GM12801 (cell line): ENCODE measurements around the gene DNASE1.

Source experiments
- CTCF ChIP-seq: IDR thresholded peaks from one replicate; pipeline ENCODE4 v1.5.1; 2011; ENCODE audit warnings: control low read depth; ENCODE audit not compliant: insufficient read length; ENCODE audit errors: extremely low read depth

The DNASE1 gene

DNA sequence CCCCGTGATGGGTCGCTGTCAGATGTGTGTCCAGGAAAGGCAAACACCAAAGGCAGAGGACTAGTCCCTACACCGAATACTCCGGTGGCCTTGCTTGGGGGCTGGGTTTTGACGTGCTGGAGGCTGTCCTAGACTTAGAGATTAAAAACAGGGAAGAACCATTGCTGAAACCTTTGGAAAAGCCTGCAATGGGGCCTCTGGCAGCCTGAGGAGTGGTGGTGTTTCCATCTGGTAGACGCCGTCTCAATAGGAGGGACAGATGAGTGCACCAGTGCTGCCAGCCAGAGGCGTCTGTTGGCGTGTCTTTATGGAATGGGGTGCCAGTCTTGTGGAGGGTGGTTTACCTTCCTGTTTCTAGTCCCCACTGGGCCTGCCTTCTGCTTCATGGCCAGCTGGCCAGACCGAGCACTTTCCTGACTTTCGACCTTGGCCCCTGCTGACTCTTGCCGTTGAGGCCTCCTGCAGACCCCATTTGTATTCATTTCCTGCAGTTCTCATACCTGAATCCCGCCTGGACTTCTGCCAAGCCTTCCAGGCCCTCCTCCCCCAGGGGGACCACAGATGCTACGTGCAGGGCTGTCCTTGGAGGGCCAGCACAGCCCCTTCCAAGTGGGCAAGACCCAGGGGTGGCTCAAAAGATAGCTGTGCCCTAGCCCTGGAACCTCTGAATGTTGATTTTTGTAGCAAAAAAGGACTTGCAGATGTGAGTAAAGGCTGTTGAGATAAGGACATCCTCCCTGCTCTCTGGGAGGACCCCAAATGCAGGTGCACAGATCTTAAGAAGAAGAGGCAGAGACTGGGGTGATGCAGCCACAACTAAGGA lies 1.9 kb upstream of the DNASE1 start:
- no peak for TF ChIP-seq CTCF

DNA sequence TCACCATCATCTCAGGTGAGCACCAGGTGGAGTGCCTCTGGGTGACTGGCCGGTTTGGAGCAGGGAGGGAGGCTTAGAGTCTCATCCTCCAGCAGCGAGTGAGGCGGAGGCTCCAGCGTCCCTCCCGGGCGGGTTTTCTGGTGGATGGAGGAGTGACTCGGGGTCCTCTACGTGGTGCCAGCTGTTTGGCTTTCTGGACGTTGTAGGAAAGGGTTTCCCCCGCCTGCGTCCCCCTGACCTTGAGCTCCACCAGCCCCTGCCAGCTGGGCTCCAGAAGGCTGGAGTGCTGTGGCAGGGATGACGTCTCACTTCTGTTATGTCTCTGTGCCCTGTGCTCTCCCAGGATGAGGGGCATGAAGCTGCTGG lies 522 bp downstream of the DNASE1 start:
- TF ChIP-seq CTCF = no peak

- no peak for TF ChIP-seq CTCF
Measured at GRCh38 chr16:3655396-3656159, 1.1 kb downstream of the DNASE1 start.

GRCh38 chr16:3656491-3657468 lies 2.3 kb downstream of the DNASE1 start:
- TF ChIP-seq CTCF = no peak

DNA sequence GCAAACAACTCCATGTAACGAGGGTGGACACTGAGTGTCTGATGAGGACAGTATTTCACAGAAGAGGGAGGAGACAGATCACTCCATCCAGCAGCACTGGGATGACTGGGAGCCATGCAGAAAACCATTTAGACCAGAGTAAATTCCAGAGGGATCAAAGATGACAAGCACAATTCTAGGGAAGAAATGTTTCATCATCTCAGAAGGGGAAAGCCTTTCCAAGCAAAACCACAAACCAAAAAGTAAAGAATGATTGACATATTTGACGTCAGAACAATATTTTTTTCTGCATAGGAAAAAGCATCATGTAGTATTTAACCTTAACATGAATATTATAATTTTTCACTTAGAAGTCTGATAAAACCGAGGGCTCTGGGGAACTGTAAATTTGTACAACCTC lies 4.8 kb downstream of the DNASE1 start:
- TF ChIP-seq CTCF = no peak

DNA sequence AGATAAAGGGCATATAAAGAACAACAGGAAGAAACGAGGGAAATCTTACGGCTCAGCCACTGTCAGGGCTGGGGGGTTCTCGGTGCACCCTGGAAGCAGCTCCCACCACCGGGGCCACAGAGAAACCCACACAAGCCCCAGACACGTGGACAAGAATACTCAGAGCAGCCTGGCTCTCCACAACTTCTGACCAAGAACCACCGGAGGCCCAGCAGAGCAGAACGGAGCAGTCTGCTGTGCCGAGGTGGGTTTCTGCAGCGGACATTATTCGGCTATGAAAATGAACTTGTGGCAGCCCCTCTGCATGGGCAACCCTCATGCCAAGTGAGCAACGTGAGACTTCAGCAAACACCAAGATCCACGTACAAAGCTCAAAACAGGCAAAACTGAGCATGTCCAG lies 6.8 kb downstream of the DNASE1 start:
- no peak for TF ChIP-seq CTCF

- no peak for TF ChIP-seq CTCF
Measured at GRCh38 chr16:3661922-3662321, 7.4 kb downstream of the DNASE1 start.
